ENCODE data around the gene HLCS.

DNA sequence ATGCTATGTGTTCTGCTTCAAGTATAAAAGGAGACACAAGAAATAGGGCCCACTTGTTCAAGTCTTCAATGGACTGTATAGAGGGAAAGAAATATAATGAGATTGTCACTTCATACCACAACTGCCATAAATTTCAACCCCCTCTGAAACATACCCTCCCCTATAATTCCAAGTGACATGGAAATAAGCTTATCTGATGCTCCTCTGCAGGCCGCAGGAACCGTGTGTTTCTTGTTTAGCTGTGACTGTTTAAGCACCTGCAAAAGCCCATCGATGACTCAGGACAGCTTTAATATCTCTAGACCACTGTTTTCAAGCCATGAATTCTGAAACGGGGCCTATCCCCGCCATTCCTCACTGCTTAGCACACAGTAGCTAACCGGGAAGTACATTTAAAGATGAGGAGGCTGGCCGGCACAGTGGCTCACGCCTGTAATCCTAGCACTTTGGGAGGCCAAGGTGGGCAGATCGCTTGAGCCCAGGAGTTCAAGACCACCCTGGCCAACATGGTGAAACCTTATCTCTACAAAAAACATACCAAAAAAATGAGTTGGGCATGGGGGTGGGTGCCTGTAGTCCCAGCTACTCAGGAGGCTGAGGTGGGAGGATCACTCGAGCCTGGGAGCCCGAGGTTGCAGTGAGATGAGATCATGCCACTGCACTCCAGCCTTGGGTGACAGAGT is 4.2 kb downstream of the HLCS start:
- TF ChIP-seq, protein P1, sequence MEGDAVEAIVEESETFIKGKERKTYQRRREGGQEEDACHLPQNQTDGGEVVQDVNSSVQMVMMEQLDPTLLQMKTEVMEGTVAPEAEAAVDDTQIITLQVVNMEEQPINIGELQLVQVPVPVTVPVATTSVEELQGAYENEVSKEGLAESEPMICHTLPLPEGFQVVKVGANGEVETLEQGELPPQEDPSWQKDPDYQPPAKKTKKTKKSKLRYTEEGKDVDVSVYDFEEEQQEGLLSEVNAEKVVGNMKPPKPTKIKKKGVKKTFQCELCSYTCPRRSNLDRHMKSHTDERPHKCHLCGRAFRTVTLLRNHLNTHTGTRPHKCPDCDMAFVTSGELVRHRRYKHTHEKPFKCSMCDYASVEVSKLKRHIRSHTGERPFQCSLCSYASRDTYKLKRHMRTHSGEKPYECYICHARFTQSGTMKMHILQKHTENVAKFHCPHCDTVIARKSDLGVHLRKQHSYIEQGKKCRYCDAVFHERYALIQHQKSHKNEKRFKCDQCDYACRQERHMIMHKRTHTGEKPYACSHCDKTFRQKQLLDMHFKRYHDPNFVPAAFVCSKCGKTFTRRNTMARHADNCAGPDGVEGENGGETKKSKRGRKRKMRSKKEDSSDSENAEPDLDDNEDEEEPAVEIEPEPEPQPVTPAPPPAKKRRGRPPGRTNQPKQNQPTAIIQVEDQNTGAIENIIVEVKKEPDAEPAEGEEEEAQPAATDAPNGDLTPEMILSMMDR (IDR thresholded peaks at IDR 0.05): no peak
- no peak for TF ChIP-seq POLR2AphosphoS5 (IDR thresholded peaks at IDR 0.05)
- TF ChIP-seq POLR2A (IDR thresholded peaks at IDR 0.05): no peak

Measured in prostate gland (tissue), 2 donors.